Activated CD4-positive, alpha-beta memory T cell treated with anti-CD3 and anti-CD28 coated beads for 36 hours (primary cell): ENCODE data around the gene CPA4. TPM values are rescaled to one million over a fixed set of nuclear protein-coding genes. Genes with fewer than 3 reads are reported as not detected.

Source experiments
- CTCF ChIA-PET: fragments of 350-600 bp; sonication (Branson Sonifier 250); formaldehyde crosslinking; loops from one replicate; lab custom pipeline; 2021; ENCODE audit warnings: antibody characterized with exemption, inconsistent platforms; lab: Charles Lee
- POLR2A ChIA-PET: fragments of 350-600 bp; sonication (Branson Sonifier 250); formaldehyde crosslinking; loops from one replicate; lab custom pipeline; 2021; ENCODE audit warnings: antibody characterized with exemption; lab: Charles Lee
- DNase-seq: peaks from one replicate; pipeline ENCODE4 v3.0.0-alpha.2; 2020
- H3K27ac Mint-ChIP-seq: one replicate; pipeline ENCODE4 v1.8.0; 2021; ENCODE audit warnings: mixed read lengths
- H3K27me3 Mint-ChIP-seq: one replicate; pipeline ENCODE4 v1.8.0; 2021; ENCODE audit warnings: mixed read lengths
- H3K36me3 Mint-ChIP-seq: one replicate; pipeline ENCODE4 v1.8.0; 2021; ENCODE audit warnings: mixed read lengths
- H3K4me1 Mint-ChIP-seq: one replicate; pipeline ENCODE4 v1.8.0; 2021; ENCODE audit warnings: low read depth, mixed read lengths
- H3K4me3 Mint-ChIP-seq: one replicate; pipeline ENCODE4 v1.8.0; 2021; ENCODE audit warnings: mild to moderate bottlenecking, mixed read lengths
- H3K9me3 Mint-ChIP-seq: one replicate; pipeline ENCODE4 v1.8.0; 2021; ENCODE audit warnings: mixed read lengths
- intact Hi-C: fragments of 100-400 bp; cut with micrococcal nuclease; formaldehyde crosslinking; loops from one replicate; pipeline ENCODE4 v1.15.1; 2023
- total RNA-seq, 2 experiments: library from RNA; stranded (reverse); gene quantifications; one replicate each; pipeline ENCODE4 v1.2.3, GENCODE V29; 2021

The CPA4 gene
- total RNA-seq, 2 experiments from 2014 or later: 0.45 to 0.90 TPM

- peak overlapping the region; percentile 3 for H3K4me3 Mint-ChIP-seq
These were observed 15.9 kb upstream of the CPA4 start for GRCh38 chr7:130276796-130277762.

GRCh38 chr7:130277763-130278643 lies 15.0 kb upstream of the CPA4 start:
- POLR2A ChIA-PET: interaction anchor here (0.7 to 1.5 kb wide), 5 partner anchors 20 to 364 kb away, joined by 3 to 6 read pairs (median 3); partner anchors contain the start of gene TMEM209
- CTCF ChIA-PET: interaction anchor here (0.6 to 1.3 kb wide), 7 partner anchors 8 to 194 kb away, joined by 3 to 6 read pairs (median 3); no protein-coding TSS in a partner anchor
- H3K4me3 Mint-ChIP-seq: no peak overlapping the region
- peaks cover 11% of the 10 kb centered on the region for H3K27me3 Mint-ChIP-seq
- no peaks in the 10 kb centered on the region for H3K36me3 Mint-ChIP-seq
- intact Hi-C loops: loop anchor here (1.0 to 10.0 kb wide), 8 partner anchors 35 to 957 kb away; partner anchors contain the start of gene CEP41
- DNase-seq: no peak
- H3K27ac Mint-ChIP-seq: peak overlapping the region; percentile 83
- H3K4me1 Mint-ChIP-seq: peaks cover 31% of the 10 kb centered on the region
- H3K9me3 Mint-ChIP-seq: no peaks in the 10 kb centered on the region

More at GRCh38 chr7:130276796-130277762, 15.9 kb upstream of the CPA4 start:
- ChIA-PET POLR2A (interaction anchor here (0.7 to 1.5 kb wide), 6 partner anchors 21 to 365 kb away, joined by 3 to 6 read pairs (median 3); partner anchors contain the start of gene TMEM209), CTCF (interaction anchor here (0.7 to 1.3 kb wide), 8 partner anchors 9 to 193 kb away, joined by 3 to 6 read pairs (median 3); no protein-coding TSS in a partner anchor)
- H3K27me3 Mint-ChIP-seq: peaks cover 14% of the 10 kb centered on the region
- peaks cover 31% of the 10 kb centered on the region for H3K4me1 Mint-ChIP-seq
- H3K36me3 Mint-ChIP-seq: no peaks in the 10 kb centered on the region
- peak; percentile 81 for DNase-seq
- H3K27ac Mint-ChIP-seq: peak overlapping the region; percentile 83
- intact Hi-C loops: loop anchor here (1.0 to 10.0 kb wide), 8 partner anchors 34 to 958 kb away; partner anchors contain the start of gene CEP41
- H3K9me3 Mint-ChIP-seq: no peaks in the 10 kb centered on the region

GRCh38 chr7:130278860-130279259 lies 14.1 kb upstream of the CPA4 start:
- H3K9me3 Mint-ChIP-seq: no peaks in the 10 kb centered on the region

GRCh38 chr7:130279286-130279685 lies 13.7 kb upstream of the CPA4 start:
- peaks cover 31% of the 10 kb centered on the region for H3K4me1 Mint-ChIP-seq
- CTCF ChIA-PET: interaction anchor here (0.5 kb wide), 1 partner anchor 1228 kb away, joined by 5 read pairs; no protein-coding TSS in a partner anchor
- no peak for DNase-seq
- peaks cover 13% of the 10 kb centered on the region for H3K27me3 Mint-ChIP-seq
- no peaks in the 10 kb centered on the region for H3K9me3 Mint-ChIP-seq
- POLR2A ChIA-PET: no interaction called here
- no peak overlapping the region for H3K27ac Mint-ChIP-seq
- intact Hi-C loops: loop anchor here (5.0 to 10.0 kb wide), 2 partner anchors 163 to 956 kb away; partner anchors contain the start of gene CEP41
- H3K36me3 Mint-ChIP-seq: no peaks in the 10 kb centered on the region
- H3K4me3 Mint-ChIP-seq: no peak overlapping the region

More at GRCh38 chr7:130278860-130279259, 14.1 kb upstream of the CPA4 start:
- Mint-ChIP-seq H3K27me3 (peaks cover 11% of the 10 kb centered on the region), H3K36me3 (no peaks in the 10 kb centered on the region), H3K27ac (no peak overlapping the region), H3K4me1 (peaks cover 31% of the 10 kb centered on the region), H3K4me3 (no peak overlapping the region)
- CTCF ChIA-PET: interaction anchor here (0.6 kb wide), 1 partner anchor 170 kb away, joined by 3 read pairs; no protein-coding TSS in a partner anchor
- POLR2A ChIA-PET: no interaction called here
- DNase-seq: no peak
- intact Hi-C loops: loop anchor here (5.0 to 10.0 kb wide), 2 partner anchors 163 to 956 kb away; partner anchors contain the start of gene CEP41

GRCh38 chr7:130279906-130280305 lies 13.1 kb upstream of the CPA4 start:
- peaks cover 11% of the 10 kb centered on the region for H3K27me3 Mint-ChIP-seq
- H3K4me1 Mint-ChIP-seq: peaks cover 31% of the 10 kb centered on the region
- no peak for DNase-seq
- intact Hi-C loops: loop anchor here (5.0 to 10.0 kb wide), 2 partner anchors 162 to 955 kb away; partner anchors contain the start of gene CEP41
- CTCF ChIA-PET: interaction anchor here (0.5 kb wide), 1 partner anchor 1227 kb away, joined by 5 read pairs; no protein-coding TSS in a partner anchor
- H3K27ac Mint-ChIP-seq: no peak overlapping the region
- no peak overlapping the region for H3K4me3 Mint-ChIP-seq
- no peaks in the 10 kb centered on the region for H3K36me3 Mint-ChIP-seq
- POLR2A ChIA-PET: no interaction called here
- no peaks in the 10 kb centered on the region for H3K9me3 Mint-ChIP-seq

- intact Hi-C loops: no loop called here
- no peaks in the 10 kb centered on the region for H3K36me3 Mint-ChIP-seq
- H3K27ac Mint-ChIP-seq: no peak overlapping the region
- ChIA-PET POLR2A (no interaction called here), CTCF (no interaction called here)
- H3K4me3 Mint-ChIP-seq: no peak overlapping the region
- peaks cover 8% of the 10 kb centered on the region for H3K27me3 Mint-ChIP-seq
- peaks cover 21% of the 10 kb centered on the region for H3K4me1 Mint-ChIP-seq
- no peak for DNase-seq
- H3K9me3 Mint-ChIP-seq: no peaks in the 10 kb centered on the region
These were observed 11.7 kb upstream of the CPA4 start for GRCh38 chr7:130281260-130281659.

- Mint-ChIP-seq H3K27me3 (peaks cover 8% of the 10 kb centered on the region), H3K4me3 (no peak overlapping the region), H3K27ac (no peak overlapping the region), H3K36me3 (no peaks in the 10 kb centered on the region), H3K9me3 (no peaks in the 10 kb centered on the region), H3K4me1 (no peaks in the 10 kb centered on the region)
- DNase-seq: no peak
- POLR2A ChIA-PET: no interaction called here
- intact Hi-C loops: no loop called here
- CTCF ChIA-PET: interaction anchor here (1.1 kb wide), 1 partner anchor 9 kb away, joined by 4 read pairs; no protein-coding TSS in a partner anchor
These were observed 6.1 kb upstream of the CPA4 start for GRCh38 chr7:130286881-130287280.

GRCh38 chr7:130288168-130288567 lies 4.8 kb upstream of the CPA4 start:
- no peaks in the 10 kb centered on the region for H3K9me3 Mint-ChIP-seq
- no peak overlapping the region for H3K4me3 Mint-ChIP-seq
- no peaks in the 10 kb centered on the region for H3K4me1 Mint-ChIP-seq
- H3K27ac Mint-ChIP-seq: no peak overlapping the region
- H3K27me3 Mint-ChIP-seq: peaks cover 8% of the 10 kb centered on the region
- no peaks in the 10 kb centered on the region for H3K36me3 Mint-ChIP-seq
- intact Hi-C loops: no loop called here
- CTCF ChIA-PET: no interaction called here
- no peak for DNase-seq
- POLR2A ChIA-PET: no interaction called here

- CTCF ChIA-PET: no interaction called here
These were observed 4.1 kb upstream of the CPA4 start for GRCh38 chr7:130288829-130289228.

GRCh38 chr7:130289478-130289877 lies 3.5 kb upstream of the CPA4 start:
- peaks cover 4% of the 10 kb centered on the region for H3K4me1 Mint-ChIP-seq
- intact Hi-C loops: no loop called here
- CTCF ChIA-PET: no interaction called here
- POLR2A ChIA-PET: no interaction called here
- no peak for DNase-seq
- H3K27me3 Mint-ChIP-seq: peaks cover 2% of the 10 kb centered on the region
- no peaks in the 10 kb centered on the region for H3K9me3 Mint-ChIP-seq
- H3K27ac Mint-ChIP-seq: no peak overlapping the region
- no peak overlapping the region for H3K4me3 Mint-ChIP-seq
- H3K36me3 Mint-ChIP-seq: no peaks in the 10 kb centered on the region

More at GRCh38 chr7:130288829-130289228, 4.1 kb upstream of the CPA4 start:
- H3K27me3 Mint-ChIP-seq: peaks cover 5% of the 10 kb centered on the region
- no peak for DNase-seq
- no peak overlapping the region for H3K4me3 Mint-ChIP-seq
- H3K36me3 Mint-ChIP-seq: no peaks in the 10 kb centered on the region
- H3K27ac Mint-ChIP-seq: no peak overlapping the region
- POLR2A ChIA-PET: no interaction called here
- intact Hi-C loops: no loop called here
- H3K4me1 Mint-ChIP-seq: no peaks in the 10 kb centered on the region
- no peaks in the 10 kb centered on the region for H3K9me3 Mint-ChIP-seq

GRCh38 chr7:130290745-130291144 lies 2.2 kb upstream of the CPA4 start:
- no peaks in the 10 kb centered on the region for H3K36me3 Mint-ChIP-seq
- no peaks in the 10 kb centered on the region for H3K9me3 Mint-ChIP-seq
- ChIA-PET CTCF (no interaction called here), POLR2A (no interaction called here)
- DNase-seq: no peak
- H3K27ac Mint-ChIP-seq: no peak overlapping the region
- peaks cover 4% of the 10 kb centered on the region for H3K4me1 Mint-ChIP-seq
- intact Hi-C loops: no loop called here
- peaks cover 2% of the 10 kb centered on the region for H3K27me3 Mint-ChIP-seq
- H3K4me3 Mint-ChIP-seq: no peak overlapping the region
